Vagina (tissue), 2 donors: ENCODE data around the gene TMEM151A. TPM values are rescaled to one million over a fixed set of nuclear protein-coding genes. Genes with fewer than 3 reads are reported as not detected.

Experiments
- DNase-seq, 2 donors: peaks; one replicate each; pipeline ENCODE4 v3.0.0-alpha.2; 2017; ENCODE audit errors: extremely low spot score in 2 of 2
- H3K27ac ChIP-seq: fragments of 200-600 bp; sonication (generic); one replicate; pipeline ENCODE4 v1.5.1; 2019
- H3K27me3 ChIP-seq: fragments of 200-600 bp; sonication (generic); one replicate; pipeline ENCODE4 v1.5.1; 2019
- H3K36me3 ChIP-seq, 2 donors: fragments of 200-600 bp; sonication (generic); one replicate each; pipeline ENCODE4 v1.5.1; 2017 to 2019
- H3K4me1 ChIP-seq: fragments of 200-600 bp; sonication (generic); one replicate; pipeline ENCODE4 v1.5.1; 2019
- H3K4me3 ChIP-seq, 2 donors: fragments of 200-600 bp; sonication (generic); 1 replicate in 1 of 2; 2 replicates in 1 of 2; pipeline ENCODE4 v1.5.1; 2016 to 2019
- H3K9me3 ChIP-seq: fragments of 200-600 bp; sonication (generic); one replicate; pipeline ENCODE4 v1.5.1; 2019
- POLR2A ChIP-seq, 2 donors: fragments of 450-650 bp; IDR thresholded peaks; one replicate each; pipeline ENCODE4 v1.6.1; 2017; ENCODE audit warnings: antibody characterized with exemption in 2 of 2, mild to moderate bottlenecking in 2 of 2, moderate library complexity in 2 of 2
- POLR2AphosphoS5 ChIP-seq, 2 donors: sonication (generic); formaldehyde crosslinking; IDR thresholded peaks; one replicate each; pipeline ENCODE4 v1.9.0; 2017; ENCODE audit warnings: antibody characterized with exemption in 2 of 2, mild to moderate bottlenecking in 2 of 2, low read depth in 1 of 2; ENCODE audit not compliant: insufficient read depth in 1 of 2
- intact Hi-C: fragments of 100-400 bp; cut with DNase I; formaldehyde crosslinking; loops from one replicate; pipeline ENCODE4 v1.15.1; 2023
- total RNA-seq: library from RNA; depleted of rRNA; stranded (reverse); fragments of >200 nt; gene quantifications from one replicate; pipeline ENCODE4 v1.2.3, GENCODE V29; 2016
- TF ChIP-seq, protein P1 (sequence below), 3 experiments: fragments of 450-650 bp in 2 of 3; fragments of 200-600 bp in 1 of 3; sonication (generic) in 1 of 3; IDR thresholded peaks; one replicate each; pipeline ENCODE4 v1.5.1; 2017 to 2019; ENCODE audit warnings: antibody characterized with exemption in 3 of 3, mild to moderate bottlenecking in 2 of 3, moderate library complexity in 2 of 3

TMEM151A gene
- total RNA-seq, 1 donor from 2014 or later, result 1.7 TPM

DNA sequence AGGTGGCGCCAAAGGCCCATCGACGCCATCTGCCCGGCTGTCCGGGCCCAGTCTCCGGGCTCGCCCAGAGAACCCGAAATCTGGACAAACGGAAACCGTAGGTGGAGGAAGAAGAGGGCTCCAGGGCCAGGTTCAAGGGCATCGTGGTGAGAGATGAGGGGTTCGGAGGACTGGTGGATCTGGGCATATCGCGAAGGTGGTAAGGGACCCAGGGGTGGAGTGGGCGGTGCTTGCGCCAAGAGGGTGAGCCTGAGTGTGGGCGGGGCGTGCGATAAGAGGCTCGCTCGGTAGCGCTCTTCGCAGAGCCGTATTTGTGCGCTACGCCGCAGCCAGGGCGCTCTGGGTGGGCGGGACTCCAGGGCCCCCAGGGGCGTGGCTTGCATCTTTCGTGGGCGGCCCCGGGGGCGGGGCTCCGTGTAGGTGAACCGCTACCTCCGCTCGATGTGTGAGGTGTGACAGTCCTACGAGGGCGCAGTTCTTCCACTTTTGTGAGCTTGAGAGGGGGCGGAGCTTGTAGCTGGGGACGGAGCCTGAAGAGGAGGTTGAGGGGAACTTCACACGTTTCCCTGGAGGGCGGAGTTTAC lies 20.4 kb downstream of the TMEM151A start:
- Histone ChIP-seq H3K4me3 (peak overlapping the region; percentile 58 to 68), H3K27me3 (no peaks in the 10 kb centered on the region), H3K36me3 (no peaks in the 10 kb centered on the region), H3K4me1 (peaks cover 40% of the 10 kb centered on the region), H3K9me3 (no peaks in the 10 kb centered on the region), H3K27ac (peak overlapping the region; percentile 85)
- no peak for DNase-seq
- TF ChIP-seq POLR2A (IDR thresholded peaks at IDR 0.05), result no peak
- TF ChIP-seq, protein P1, sequence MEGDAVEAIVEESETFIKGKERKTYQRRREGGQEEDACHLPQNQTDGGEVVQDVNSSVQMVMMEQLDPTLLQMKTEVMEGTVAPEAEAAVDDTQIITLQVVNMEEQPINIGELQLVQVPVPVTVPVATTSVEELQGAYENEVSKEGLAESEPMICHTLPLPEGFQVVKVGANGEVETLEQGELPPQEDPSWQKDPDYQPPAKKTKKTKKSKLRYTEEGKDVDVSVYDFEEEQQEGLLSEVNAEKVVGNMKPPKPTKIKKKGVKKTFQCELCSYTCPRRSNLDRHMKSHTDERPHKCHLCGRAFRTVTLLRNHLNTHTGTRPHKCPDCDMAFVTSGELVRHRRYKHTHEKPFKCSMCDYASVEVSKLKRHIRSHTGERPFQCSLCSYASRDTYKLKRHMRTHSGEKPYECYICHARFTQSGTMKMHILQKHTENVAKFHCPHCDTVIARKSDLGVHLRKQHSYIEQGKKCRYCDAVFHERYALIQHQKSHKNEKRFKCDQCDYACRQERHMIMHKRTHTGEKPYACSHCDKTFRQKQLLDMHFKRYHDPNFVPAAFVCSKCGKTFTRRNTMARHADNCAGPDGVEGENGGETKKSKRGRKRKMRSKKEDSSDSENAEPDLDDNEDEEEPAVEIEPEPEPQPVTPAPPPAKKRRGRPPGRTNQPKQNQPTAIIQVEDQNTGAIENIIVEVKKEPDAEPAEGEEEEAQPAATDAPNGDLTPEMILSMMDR (IDR thresholded peaks at IDR 0.05), result peak; percentile 87 to 97 (median 89)
- TF ChIP-seq POLR2AphosphoS5 (IDR thresholded peaks at IDR 0.05; ENCODE audit: insufficient read depth in 1 of 2, low read depth in 1 of 2), result peak in 1 of 2 donors; percentile 83
- intact Hi-C loops, result loop anchor here (2.0 kb wide), 1 partner anchor 17 kb away; no protein-coding TSS in a partner anchor

DNA sequence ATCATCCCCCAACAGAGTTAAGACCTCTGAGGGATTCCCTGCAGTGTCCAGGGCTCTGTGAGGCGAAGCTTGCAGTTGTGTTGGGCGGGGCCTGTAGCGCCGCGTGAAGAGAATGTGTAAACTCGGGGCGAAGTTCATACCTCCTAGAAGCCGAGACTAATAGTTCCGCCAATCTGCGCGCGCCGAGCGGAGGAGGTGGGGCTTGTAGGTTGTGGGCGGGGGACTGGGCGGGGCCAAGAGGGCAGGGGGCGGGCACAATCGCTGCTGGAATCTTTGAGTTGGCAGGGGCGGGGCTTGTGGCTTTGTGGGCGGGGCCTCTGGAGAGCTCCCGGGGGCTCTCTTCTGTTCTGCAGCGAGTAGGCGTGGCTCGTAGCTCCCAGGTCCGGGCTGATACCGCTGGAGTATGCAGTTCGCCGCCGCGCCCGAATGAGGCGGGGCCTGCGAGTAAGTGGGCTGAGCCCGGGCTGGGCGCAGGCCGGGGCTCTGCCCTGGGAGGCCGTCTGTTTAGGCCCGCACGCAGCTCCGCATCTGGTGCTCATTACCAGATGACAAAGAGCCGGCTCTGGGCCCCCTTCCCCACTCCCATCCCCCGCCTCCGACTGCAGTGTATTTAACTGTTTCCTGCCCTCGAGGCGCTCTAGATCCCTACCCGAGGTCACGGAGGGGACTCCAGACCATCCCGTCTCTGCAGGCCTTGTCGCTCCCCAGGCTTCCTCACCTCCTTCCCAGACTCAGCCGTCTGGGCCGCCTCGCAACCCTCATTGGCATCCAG lies 21.0 kb downstream of the TMEM151A start:
- TF ChIP-seq, protein P1 (IDR thresholded peaks at IDR 0.05), result no peak
- TF ChIP-seq POLR2AphosphoS5 (IDR thresholded peaks at IDR 0.05; ENCODE audit: insufficient read depth in 1 of 2, low read depth in 1 of 2) (peak; percentile 67 to 82), POLR2A (IDR thresholded peaks at IDR 0.05) (peak in 1 of 2 donors; percentile 62)
- Histone ChIP-seq H3K27me3 (no peaks in the 10 kb centered on the region), H3K4me1 (peaks cover 47% of the 10 kb centered on the region), H3K9me3 (no peaks in the 10 kb centered on the region), H3K27ac (peak overlapping the region; percentile 85), H3K36me3 (no peaks in the 10 kb centered on the region), H3K4me3 (peak overlapping the region; percentile 58 to 68)
- DNase-seq, result peak in 1 of 2 donors; percentile 98
- intact Hi-C loops, result loop anchor here (1.0 to 2.0 kb wide), 2 partner anchors 16 to 40 kb away; no protein-coding TSS in a partner anchor

GRCh38 chr11:66313321-66314185 lies 21.9 kb downstream of the TMEM151A start:
- Histone ChIP-seq H3K36me3 (no peaks in the 10 kb centered on the region), H3K27me3 (no peaks in the 10 kb centered on the region), H3K4me3 (peak overlapping the region; percentile 58 to 68), H3K4me1 (peaks cover 55% of the 10 kb centered on the region), H3K9me3 (no peaks in the 10 kb centered on the region), H3K27ac (peak overlapping the region; percentile 85)
- peak in 1 of 2 donors; percentile 61 for TF ChIP-seq POLR2AphosphoS5 (IDR thresholded peaks at IDR 0.05; ENCODE audit: insufficient read depth in 1 of 2, low read depth in 1 of 2)
- TF ChIP-seq POLR2A (IDR thresholded peaks at IDR 0.05), result peak in 1 of 2 donors; percentile 10
- TF ChIP-seq, protein P1 (IDR thresholded peaks at IDR 0.05), result no peak
- DNase-seq, result no peak
- intact Hi-C loops, result loop anchor here (1.0 to 2.0 kb wide), 2 partner anchors 15 to 41 kb away; no protein-coding TSS in a partner anchor

- peaks cover 61% of the 10 kb centered on the region for H3K4me1 ChIP-seq
- intact Hi-C loops, result no loop called here
These were observed 22.4 kb downstream of the TMEM151A start for GRCh38 chr11:66314186-66314501.

More at GRCh38 chr11:66314186-66314501, 22.4 kb downstream of the TMEM151A start:
- Histone ChIP-seq H3K27ac (peak overlapping the region; percentile 85), H3K4me3 (peak overlapping the region; percentile 58 to 68), H3K9me3 (no peaks in the 10 kb centered on the region), H3K36me3 (no peaks in the 10 kb centered on the region), H3K27me3 (no peaks in the 10 kb centered on the region)
- no peak for TF ChIP-seq POLR2A (IDR thresholded peaks at IDR 0.05)
- DNase-seq, result no peak
